Measurements from ENCODE around the gene CPLX1. TPM values are rescaled to one million over a fixed set of nuclear protein-coding genes. Genes with fewer than 3 reads are reported as not detected.

CPLX1 gene
- total and polyA plus RNA-seq, 4 donors: 5.3 to 117 (median 64.6) TPM

- Histone ChIP-seq H3K4me3 (ENCODE audit: low read depth, low read length) (no peak overlapping the region), H3K9me3 (ENCODE audit: control insufficient read depth, insufficient read depth, low read length) (no peaks in the 10 kb centered on the region), H3K27ac (ENCODE audit: low read depth, low read length) (no peak overlapping the region), H3K27me3 (ENCODE audit: control insufficient read depth, insufficient read depth, low read length) (no peaks in the 10 kb centered on the region), H3K4me1 (ENCODE audit: control insufficient read depth, insufficient read depth, low read length) (no peaks in the 10 kb centered on the region), H3K36me3 (ENCODE audit: control insufficient read depth, insufficient read depth, low read length) (peaks cover 83% of the 10 kb centered on the region)
- WGBS (ENCODE audit: insufficient coverage): 95% methylated on average over 17 of the region's 17 CpGs
- DNase-seq (ENCODE audit: low read depth in 4 of 6, low spot score in 6 of 6): no peak
Measured at GRCh38 chr4:858041-858481, 32.1 kb upstream of the CPLX1 start.

- H3K27ac ChIP-seq (ENCODE audit: low read depth, low read length): no peak overlapping the region
- no peak overlapping the region for H3K4me3 ChIP-seq (ENCODE audit: low read depth, low read length)
- DNase-seq (ENCODE audit: low read depth in 4 of 6, low spot score in 6 of 6): no peak
- H3K27me3 ChIP-seq (ENCODE audit: control insufficient read depth, insufficient read depth, low read length): no peaks in the 10 kb centered on the region
- H3K9me3 ChIP-seq (ENCODE audit: control insufficient read depth, insufficient read depth, low read length): no peaks in the 10 kb centered on the region
- 96% methylated on average over 9 of the region's 11 CpGs for WGBS (ENCODE audit: insufficient coverage)
- H3K4me1 ChIP-seq (ENCODE audit: control insufficient read depth, insufficient read depth, low read length): no peaks in the 10 kb centered on the region
- H3K36me3 ChIP-seq (ENCODE audit: control insufficient read depth, insufficient read depth, low read length): peaks cover 85% of the 10 kb centered on the region
Measured at GRCh38 chr4:857461-857860, 31.5 kb upstream of the CPLX1 start.

- no peaks in the 10 kb centered on the region for H3K4me1 ChIP-seq (ENCODE audit: control insufficient read depth, insufficient read depth, low read length)
- H3K9me3 ChIP-seq (ENCODE audit: control insufficient read depth, insufficient read depth, low read length): no peaks in the 10 kb centered on the region
- no peak overlapping the region for H3K27ac ChIP-seq (ENCODE audit: low read depth, low read length)
- no peaks in the 10 kb centered on the region for H3K27me3 ChIP-seq (ENCODE audit: control insufficient read depth, insufficient read depth, low read length)
- WGBS (ENCODE audit: insufficient coverage): 98% methylated on average over 3 of the region's 3 CpGs
- H3K36me3 ChIP-seq (ENCODE audit: control insufficient read depth, insufficient read depth, low read length): peaks cover 86% of the 10 kb centered on the region
- no peak for DNase-seq (ENCODE audit: low read depth in 4 of 6, low spot score in 6 of 6)
- no peak overlapping the region for H3K4me3 ChIP-seq (ENCODE audit: low read depth, low read length)
Measured at GRCh38 chr4:856225-856901, 30.4 kb upstream of the CPLX1 start.

GRCh38 chr4:855880-856224, 29.9 kb upstream of the CPLX1 start:
- no peak for DNase-seq (ENCODE audit: low read depth in 4 of 6, low spot score in 6 of 6)
- H3K4me3 ChIP-seq (ENCODE audit: low read depth, low read length): no peak overlapping the region
- H3K36me3 ChIP-seq (ENCODE audit: control insufficient read depth, insufficient read depth, low read length): peaks cover 86% of the 10 kb centered on the region
- no peaks in the 10 kb centered on the region for H3K4me1 ChIP-seq (ENCODE audit: control insufficient read depth, insufficient read depth, low read length)
- no peak overlapping the region for H3K27ac ChIP-seq (ENCODE audit: low read depth, low read length)
- WGBS (ENCODE audit: insufficient coverage): 72% methylated on average over 1 of the region's 1 CpG
- no peaks in the 10 kb centered on the region for H3K27me3 ChIP-seq (ENCODE audit: control insufficient read depth, insufficient read depth, low read length)
- no peaks in the 10 kb centered on the region for H3K9me3 ChIP-seq (ENCODE audit: control insufficient read depth, insufficient read depth, low read length)

GRCh38 chr4:854356-854755, 28.4 kb upstream of the CPLX1 start:
- Histone ChIP-seq H3K27ac (ENCODE audit: low read depth, low read length) (no peak overlapping the region), H3K4me3 (ENCODE audit: low read depth, low read length) (no peak overlapping the region), H3K9me3 (ENCODE audit: control insufficient read depth, insufficient read depth, low read length) (no peaks in the 10 kb centered on the region), H3K4me1 (ENCODE audit: control insufficient read depth, insufficient read depth, low read length) (no peaks in the 10 kb centered on the region), H3K27me3 (ENCODE audit: control insufficient read depth, insufficient read depth, low read length) (no peaks in the 10 kb centered on the region), H3K36me3 (ENCODE audit: control insufficient read depth, insufficient read depth, low read length) (peaks cover 88% of the 10 kb centered on the region)
- 93% methylated on average over 11 of the region's 11 CpGs for WGBS (ENCODE audit: insufficient coverage)
- no peak for DNase-seq (ENCODE audit: low read depth in 4 of 6, low spot score in 6 of 6)

- Histone ChIP-seq H3K27me3 (ENCODE audit: control insufficient read depth, insufficient read depth, low read length) (no peaks in the 10 kb centered on the region), H3K27ac (ENCODE audit: low read depth, low read length) (no peak overlapping the region), H3K4me1 (ENCODE audit: control insufficient read depth, insufficient read depth, low read length) (no peaks in the 10 kb centered on the region), H3K4me3 (ENCODE audit: low read depth, low read length) (no peak overlapping the region), H3K9me3 (ENCODE audit: control insufficient read depth, insufficient read depth, low read length) (no peaks in the 10 kb centered on the region), H3K36me3 (ENCODE audit: control insufficient read depth, insufficient read depth, low read length) (peaks cover 88% of the 10 kb centered on the region)
- no peak for DNase-seq (ENCODE audit: low read depth in 4 of 6, low spot score in 6 of 6)
- 96% methylated on average over 33 of the region's 33 CpGs for WGBS (ENCODE audit: insufficient coverage)
Measured at GRCh38 chr4:853416-853781, 27.5 kb upstream of the CPLX1 start.

GRCh38 chr4:851701-852430, 25.9 kb upstream of the CPLX1 start:
- 96% methylated on average over 33 of the region's 33 CpGs for WGBS (ENCODE audit: insufficient coverage)
- Histone ChIP-seq H3K36me3 (ENCODE audit: control insufficient read depth, insufficient read depth, low read length) (peaks cover 87% of the 10 kb centered on the region), H3K4me3 (ENCODE audit: low read depth, low read length) (no peak overlapping the region), H3K9me3 (ENCODE audit: control insufficient read depth, insufficient read depth, low read length) (no peaks in the 10 kb centered on the region), H3K27me3 (ENCODE audit: control insufficient read depth, insufficient read depth, low read length) (no peaks in the 10 kb centered on the region), H3K4me1 (ENCODE audit: control insufficient read depth, insufficient read depth, low read length) (no peaks in the 10 kb centered on the region), H3K27ac (ENCODE audit: low read depth, low read length) (no peak overlapping the region)
- no peak for DNase-seq (ENCODE audit: low read depth in 4 of 6, low spot score in 6 of 6)

GRCh38 chr4:850323-850945, 24.5 kb upstream of the CPLX1 start:
- WGBS (ENCODE audit: insufficient coverage): 88% methylated on average over 13 of the region's 18 CpGs
- no peak for DNase-seq (ENCODE audit: low read depth in 4 of 6, low spot score in 6 of 6)
- peaks cover 84% of the 10 kb centered on the region for H3K36me3 ChIP-seq (ENCODE audit: control insufficient read depth, insufficient read depth, low read length)

GRCh38 chr4:849478-850175, 23.7 kb upstream of the CPLX1 start:
- peaks cover 87% of the 10 kb centered on the region for H3K36me3 ChIP-seq (ENCODE audit: control insufficient read depth, insufficient read depth, low read length)
- WGBS (ENCODE audit: insufficient coverage): 97% methylated on average over 50 of the region's 50 CpGs
- no peaks in the 10 kb centered on the region for H3K4me1 ChIP-seq (ENCODE audit: control insufficient read depth, insufficient read depth, low read length)
- H3K27ac ChIP-seq (ENCODE audit: low read depth, low read length): no peak overlapping the region
- no peaks in the 10 kb centered on the region for H3K27me3 ChIP-seq (ENCODE audit: control insufficient read depth, insufficient read depth, low read length)
- no peak for DNase-seq (ENCODE audit: low read depth in 4 of 6, low spot score in 6 of 6)
- H3K9me3 ChIP-seq (ENCODE audit: control insufficient read depth, insufficient read depth, low read length): no peaks in the 10 kb centered on the region
- no peak overlapping the region for H3K4me3 ChIP-seq (ENCODE audit: low read depth, low read length)

More at GRCh38 chr4:850323-850945, 24.5 kb upstream of the CPLX1 start:
- Histone ChIP-seq H3K27me3 (ENCODE audit: control insufficient read depth, insufficient read depth, low read length) (no peaks in the 10 kb centered on the region), H3K4me3 (ENCODE audit: low read depth, low read length) (no peak overlapping the region), H3K4me1 (ENCODE audit: control insufficient read depth, insufficient read depth, low read length) (no peaks in the 10 kb centered on the region), H3K9me3 (ENCODE audit: control insufficient read depth, insufficient read depth, low read length) (no peaks in the 10 kb centered on the region), H3K27ac (ENCODE audit: low read depth, low read length) (no peak overlapping the region)

All from spinal cord (tissue), 10 donors.